ENCODE data around the gene SERINC5.

SERINC5 gene

DNA sequence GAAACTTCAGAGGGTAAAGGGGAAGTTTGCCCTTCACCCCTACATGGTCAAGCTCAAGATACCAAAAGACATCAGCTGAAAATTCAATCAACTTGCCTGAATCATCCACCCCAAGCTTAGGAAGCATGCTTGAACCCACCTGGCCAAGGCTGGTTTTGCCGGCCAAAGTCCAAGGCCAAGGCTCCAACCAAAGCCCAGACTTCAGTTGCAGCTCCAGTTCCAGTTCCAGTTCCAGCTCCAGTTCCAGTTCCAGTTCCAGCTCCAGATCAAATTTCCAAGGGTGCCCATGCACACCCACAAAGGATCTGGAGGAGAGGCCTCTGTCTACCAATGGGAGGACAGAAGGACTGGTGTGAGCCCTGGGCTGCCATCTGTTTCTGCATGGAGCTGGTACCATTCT, 4.6 kb upstream of the SERINC5 start:
- ChIA-PET CTCF (interaction anchor here (1.2 to 1.6 kb wide), 2 partner anchors 47 to 172 kb away, joined by 3 to 4 read pairs; no protein-coding TSS in a partner anchor), POLR2A (interaction anchor here (0.6 to 0.7 kb wide), 2 partner anchors 11 to 13 kb away, joined by 3 read pairs; no protein-coding TSS in a partner anchor)
- no peak for DNase-seq (ENCODE audit: low read depth, low spot score)
- TF ChIP-seq, protein P1, sequence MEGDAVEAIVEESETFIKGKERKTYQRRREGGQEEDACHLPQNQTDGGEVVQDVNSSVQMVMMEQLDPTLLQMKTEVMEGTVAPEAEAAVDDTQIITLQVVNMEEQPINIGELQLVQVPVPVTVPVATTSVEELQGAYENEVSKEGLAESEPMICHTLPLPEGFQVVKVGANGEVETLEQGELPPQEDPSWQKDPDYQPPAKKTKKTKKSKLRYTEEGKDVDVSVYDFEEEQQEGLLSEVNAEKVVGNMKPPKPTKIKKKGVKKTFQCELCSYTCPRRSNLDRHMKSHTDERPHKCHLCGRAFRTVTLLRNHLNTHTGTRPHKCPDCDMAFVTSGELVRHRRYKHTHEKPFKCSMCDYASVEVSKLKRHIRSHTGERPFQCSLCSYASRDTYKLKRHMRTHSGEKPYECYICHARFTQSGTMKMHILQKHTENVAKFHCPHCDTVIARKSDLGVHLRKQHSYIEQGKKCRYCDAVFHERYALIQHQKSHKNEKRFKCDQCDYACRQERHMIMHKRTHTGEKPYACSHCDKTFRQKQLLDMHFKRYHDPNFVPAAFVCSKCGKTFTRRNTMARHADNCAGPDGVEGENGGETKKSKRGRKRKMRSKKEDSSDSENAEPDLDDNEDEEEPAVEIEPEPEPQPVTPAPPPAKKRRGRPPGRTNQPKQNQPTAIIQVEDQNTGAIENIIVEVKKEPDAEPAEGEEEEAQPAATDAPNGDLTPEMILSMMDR (IDR thresholded peaks at IDR 0.05; ENCODE audit: insufficient read depth, low read length, missing control alignments): no peak
- H3K4me3 ChIP-seq (ENCODE audit: low read depth, low read length): no peak overlapping the region

DNA sequence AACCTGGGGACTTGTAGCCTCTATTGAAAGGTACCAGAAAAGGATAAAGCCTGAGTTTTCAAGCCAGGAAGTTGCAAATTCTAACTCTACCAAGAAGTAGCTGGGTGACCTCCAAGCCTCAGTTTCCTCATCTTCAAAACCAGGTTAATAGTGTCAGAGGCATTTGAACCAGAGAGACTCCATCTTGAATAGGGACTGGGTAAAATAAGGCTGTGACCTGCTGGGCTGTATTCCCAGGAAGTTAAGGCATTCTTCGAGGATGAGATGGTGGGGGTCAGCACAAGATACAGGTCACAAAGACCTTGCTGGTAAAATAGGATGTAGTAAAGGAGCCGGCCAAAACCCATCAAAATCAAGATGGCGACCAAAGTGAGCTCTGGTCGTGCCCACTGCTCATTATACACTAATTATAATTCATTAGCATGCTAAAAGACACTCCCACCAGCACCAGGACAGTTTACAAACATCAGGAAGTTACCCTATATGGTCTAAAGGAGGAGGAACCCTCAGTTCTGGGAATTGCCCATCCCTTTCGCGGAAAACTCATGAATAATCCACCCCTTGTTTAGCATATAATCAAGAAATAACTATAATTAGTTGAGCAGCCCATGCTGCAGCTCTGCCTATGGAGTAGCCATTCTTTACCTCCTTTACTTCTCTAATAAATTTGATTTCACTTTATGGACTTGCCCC, 3.8 kb upstream of the SERINC5 start:
- ChIA-PET POLR2A (no interaction called here), CTCF (interaction anchor here (1.6 kb wide), 1 partner anchor 171 kb away, joined by 3 read pairs; no protein-coding TSS in a partner anchor)
- TF ChIP-seq, protein P1 (IDR thresholded peaks at IDR 0.05; ENCODE audit: insufficient read depth, low read length, missing control alignments): no peak

DNA sequence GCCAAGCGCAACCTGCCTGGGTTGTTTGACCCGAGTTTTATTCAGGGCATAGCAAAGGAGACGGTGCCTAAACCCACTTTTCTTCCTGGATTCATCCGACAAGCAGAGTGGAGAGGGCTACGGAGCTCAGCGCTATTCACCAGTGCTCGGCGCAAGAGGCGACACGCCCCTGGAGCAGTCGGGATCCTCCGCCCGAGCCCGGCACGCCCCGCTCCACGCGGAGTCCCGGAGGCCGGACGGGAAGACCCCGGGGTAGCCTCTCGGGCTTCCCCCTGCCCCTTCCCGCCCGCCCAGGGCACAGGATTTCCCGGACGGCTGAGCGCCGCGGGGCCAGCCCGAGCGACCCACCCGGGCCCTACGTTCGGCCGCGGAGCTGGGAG, 427 bp downstream of the SERINC5 start:
- TF ChIP-seq, protein P1 (IDR thresholded peaks at IDR 0.05; ENCODE audit: insufficient read depth, low read length, missing control alignments): no peak
- ChIA-PET POLR2A (interaction anchor here (0.7 to 2.3 kb wide), 8 partner anchors 9 to 172 kb away, joined by 3 to 15 read pairs (median 4); no protein-coding TSS in a partner anchor), CTCF (interaction anchor here (1.1 to 5.0 kb wide), 5 partner anchors 9 to 164 kb away, joined by 3 to 35 read pairs (median 3); no protein-coding TSS in a partner anchor)
- DNase-seq (ENCODE audit: low read depth, low spot score): no peak
- peak overlapping the region; percentile 82 for H3K4me3 ChIP-seq (ENCODE audit: low read depth, low read length)

More for the DNA sequence above, 3.8 kb upstream of the SERINC5 start:
- DNase-seq (ENCODE audit: low read depth, low spot score): no peak
- no peak overlapping the region for H3K4me3 ChIP-seq (ENCODE audit: low read depth, low read length)

DNA sequence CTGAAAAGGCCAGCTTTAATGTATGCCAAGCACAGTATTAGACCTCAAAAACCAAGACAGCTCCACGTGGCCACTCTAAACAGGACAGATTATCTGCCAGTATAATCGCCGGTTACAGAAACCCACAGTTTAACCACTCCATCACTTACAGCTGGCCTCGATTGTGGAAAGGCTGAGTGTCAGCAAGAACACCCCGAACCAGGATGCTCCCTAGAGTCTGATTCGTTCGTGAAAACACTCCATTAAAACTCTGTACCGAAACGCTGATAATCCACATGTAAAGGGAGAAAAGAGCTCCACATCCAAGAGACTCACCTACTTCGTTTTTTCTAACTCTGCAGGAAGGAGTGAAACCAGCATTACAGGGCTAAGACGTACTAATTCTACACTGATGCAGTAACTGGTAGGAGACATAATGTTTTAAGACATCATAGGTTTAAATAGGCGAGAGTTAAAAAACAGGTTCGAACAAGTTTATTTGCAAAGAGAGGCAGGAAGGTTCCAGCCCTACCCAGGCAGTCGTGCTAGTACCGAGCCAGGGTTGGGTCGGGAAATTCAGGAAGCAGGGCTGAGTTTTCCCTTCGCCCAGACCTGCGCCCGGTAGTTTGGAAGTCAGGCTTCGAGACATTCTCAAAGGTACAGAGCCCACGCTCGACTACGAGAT, 949 bp downstream of the SERINC5 start:
- no peak for DNase-seq (ENCODE audit: low read depth, low spot score)
- peak overlapping the region; percentile 82 for H3K4me3 ChIP-seq (ENCODE audit: low read depth, low read length)
- ChIA-PET POLR2A (interaction anchor here (1.2 to 2.3 kb wide), 4 partner anchors 8 to 129 kb away, joined by 3 to 15 read pairs (median 4); no protein-coding TSS in a partner anchor), CTCF (interaction anchor here (1.1 to 5.0 kb wide), 6 partner anchors 8 to 166 kb away, joined by 3 to 35 read pairs (median 3); no protein-coding TSS in a partner anchor)
- TF ChIP-seq, protein P1 (IDR thresholded peaks at IDR 0.05; ENCODE audit: insufficient read depth, low read length, missing control alignments): no peak

DNA sequence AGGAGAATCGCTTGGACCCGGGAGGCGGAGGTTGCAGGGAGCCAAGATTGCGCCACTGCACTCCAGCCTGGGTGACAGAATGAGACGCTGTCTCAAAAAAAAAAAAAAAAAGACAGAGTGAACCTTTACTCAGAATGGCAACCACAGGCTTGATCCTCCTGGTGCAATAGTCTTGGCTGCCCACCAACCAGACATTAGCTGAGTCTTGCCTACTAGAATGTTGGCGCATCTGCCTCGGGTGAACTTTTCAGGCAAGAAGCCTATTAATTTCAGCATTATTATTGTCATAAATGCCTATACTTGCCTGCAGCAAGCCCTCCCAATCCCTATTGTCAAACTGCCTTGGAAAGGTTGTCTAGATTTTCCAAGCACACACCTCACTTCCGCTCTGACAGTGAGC, 4.2 kb downstream of the SERINC5 start:
- no peak overlapping the region for H3K4me3 ChIP-seq (ENCODE audit: low read depth, low read length)
- ChIA-PET POLR2A (no interaction called here), CTCF (interaction anchor here (1.4 kb wide), 1 partner anchor 160 kb away, joined by 7 read pairs; no protein-coding TSS in a partner anchor)
- TF ChIP-seq, protein P1 (IDR thresholded peaks at IDR 0.05; ENCODE audit: insufficient read depth, low read length, missing control alignments): no peak
- DNase-seq (ENCODE audit: low read depth, low spot score): no peak

DNA sequence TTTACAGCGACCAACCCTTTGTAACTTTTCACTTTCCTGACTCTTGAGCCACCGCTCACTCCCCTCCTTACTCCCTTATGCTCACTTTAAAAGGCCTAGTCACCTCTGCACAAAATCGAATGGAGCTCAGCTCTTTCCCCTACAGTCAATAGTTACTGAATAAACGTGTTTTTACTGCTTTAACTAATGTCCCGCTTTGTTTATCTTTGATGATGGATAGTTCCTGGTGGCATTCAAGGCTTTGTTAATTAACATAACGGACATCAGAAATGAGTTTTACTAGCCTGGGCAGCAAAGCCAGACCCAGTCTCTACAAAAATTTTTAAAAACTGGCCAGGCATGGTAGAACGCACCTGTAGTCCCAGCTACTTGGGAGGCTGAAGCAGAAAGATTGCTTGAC, 5.0 kb downstream of the SERINC5 start:
- no peak overlapping the region for H3K4me3 ChIP-seq (ENCODE audit: low read depth, low read length)
- CTCF ChIA-PET: interaction anchor here (1.9 kb wide), 1 partner anchor 159 kb away, joined by 9 read pairs; no protein-coding TSS in a partner anchor
- no peak for DNase-seq (ENCODE audit: low read depth, low spot score)
- TF ChIP-seq, protein P1 (IDR thresholded peaks at IDR 0.05; ENCODE audit: insufficient read depth, low read length, missing control alignments): no peak
- POLR2A ChIA-PET: no interaction called here
